PC-3 (cell line): Measurements from ENCODE around the gene FGF23. TPM values are rescaled to one million over a fixed set of nuclear protein-coding genes. Genes with fewer than 3 reads are reported as not detected.
"Not testable (repeated sequence)": the region's sequence is repeated elsewhere in the genome, so short reads cannot be mapped to it uniquely, and the experiment has no call there.

Experiments used
- ATAC-seq: fragments of 200-7000 bp; cut with Tn5 transposase; 2 replicates; pipeline ENCODE4 v1.9.1; 2020; ENCODE audit warnings: mild to moderate bottlenecking, moderate library complexity
- BruUV-seq: library from RNA; stranded (reverse); fragments of 400-500 nt; replicated peaks from 2 replicates; lab custom pipeline; 2021; lab: Mats Ljungman, UMichigan
- CTCF ChIA-PET: fragments of 300-600 bp; sonication (Branson Sonifier 250); formaldehyde crosslinking; loops from one replicate; lab custom pipeline; 2022; ENCODE audit warnings: antibody characterized with exemption; lab: Charles Lee
- POLR2A ChIA-PET: fragments of 300-600 bp; sonication (Branson Sonifier 250); formaldehyde crosslinking; loops from one replicate; lab custom pipeline; 2022; ENCODE audit warnings: antibody characterized with exemption; ENCODE audit not compliant: unreplicated experiment; lab: Charles Lee
- DNase-seq: peaks from one replicate; pipeline ENCODE4 v3.0.0-alpha.2; 2015
- H2AFZ ChIP-seq: fragments of 300-600 bp; sonication (generic); 2 replicates; pipeline ENCODE4 v1.6.0; 2016; ENCODE audit warnings: antibody characterized with exemption, low read length
- H3F3A ChIP-seq: fragments of 300-600 bp; sonication (generic); one replicate; pipeline ENCODE4 v1.6.0; 2017; ENCODE audit warnings: antibody characterized with exemption, low read length, control low read depth, mild to moderate bottlenecking; ENCODE audit not compliant: unreplicated experiment
- H3K27ac ChIP-seq: fragments of 300-600 bp; sonication (generic); 2 replicates; pipeline ENCODE4 v1.5.1; 2016; ENCODE audit warnings: mild to moderate bottlenecking, low read length
- H3K27me3 ChIP-seq: fragments of 300-600 bp; sonication (generic); 2 replicates; pipeline ENCODE4 v1.6.1; 2016; ENCODE audit warnings: low read length, mixed read lengths
- H3K36me3 ChIP-seq: fragments of 300-600 bp; sonication (generic); 2 replicates; pipeline ENCODE4 v1.6.1; 2016; ENCODE audit warnings: low read depth, mixed run types, low read length, mixed read lengths
- H3K4me1 ChIP-seq: fragments of 300-600 bp; sonication (generic); 2 replicates; pipeline ENCODE4 v1.5.1; 2016; ENCODE audit warnings: low read length; ENCODE audit not compliant: insufficient read depth
- H3K4me2 ChIP-seq: fragments of 300-600 bp; sonication (generic); 2 replicates; pipeline ENCODE4 v1.6.0; 2016; ENCODE audit warnings: low read length
- H3K4me3 ChIP-seq: fragments of 300-600 bp; sonication (generic); 2 replicates; pipeline ENCODE4 v1.5.1; 2016; ENCODE audit warnings: mild to moderate bottlenecking, low read length, mixed read lengths
- H3K79me2 ChIP-seq: fragments of 300-600 bp; sonication (generic); 2 replicates; pipeline ENCODE4 v1.6.1; 2017; ENCODE audit warnings: low read length, mixed read lengths
- H3K9ac ChIP-seq: fragments of 300-600 bp; sonication (generic); 2 replicates; pipeline ENCODE4 v1.6.0; 2016; ENCODE audit warnings: mild to moderate bottlenecking, low read length
- H3K9me2 ChIP-seq: fragments of 300-600 bp; sonication (generic); replicated peaks from 2 replicates; pipeline ENCODE4 v1.6.1; 2016; ENCODE audit warnings: mixed run types, low read length, mixed read lengths
- H3K9me3 ChIP-seq: fragments of 300-600 bp; sonication (generic); 2 replicates; pipeline ENCODE4 v1.6.1; 2016; ENCODE audit warnings: low read length, mixed read lengths
- H4K20me1 ChIP-seq: fragments of 300-600 bp; sonication (generic); 2 replicates; pipeline ENCODE4 v1.6.1; 2016; ENCODE audit warnings: low read length, mixed read lengths
- EZH2 ChIP-seq: fragments of 300-600 bp; sonication (generic); IDR thresholded peaks from one replicate; pipeline ENCODE4 v1.6.1; 2017; ENCODE audit warnings: antibody characterized with exemption, mild to moderate bottlenecking, low read length; ENCODE audit not compliant: unreplicated experiment
- EZH2phosphoT487 ChIP-seq: fragments of 300-600 bp; sonication (generic); IDR thresholded peaks from 2 replicates; pipeline ENCODE4 v1.6.1; 2018; ENCODE audit warnings: mild to moderate bottlenecking, antibody characterized with exemption, low read length, borderline replicate concordance
- intact Hi-C: fragments of 100-400 bp; cut with micrococcal nuclease; formaldehyde crosslinking; loops from 2 replicates; pipeline ENCODE4 v1.9.0; 2023
- total RNA-seq: library from RNA; depleted of rRNA; stranded (reverse); fragments of >200 nt; gene quantifications from 2 replicates; pipeline ENCODE4 v1.2.3, GENCODE V29; 2014
- TF ChIP-seq, protein P1 (sequence below): fragments of 300-600 bp; sonication (generic); conservative IDR thresholded peaks from 2 replicates; pipeline ENCODE4 v1.5.1; 2017; ENCODE audit warnings: antibody characterized with exemption, low read depth, mild to moderate bottlenecking, low read length

FGF23 gene
- total RNA-seq, 1 experiment from 2014 or later: not detected

DNA sequence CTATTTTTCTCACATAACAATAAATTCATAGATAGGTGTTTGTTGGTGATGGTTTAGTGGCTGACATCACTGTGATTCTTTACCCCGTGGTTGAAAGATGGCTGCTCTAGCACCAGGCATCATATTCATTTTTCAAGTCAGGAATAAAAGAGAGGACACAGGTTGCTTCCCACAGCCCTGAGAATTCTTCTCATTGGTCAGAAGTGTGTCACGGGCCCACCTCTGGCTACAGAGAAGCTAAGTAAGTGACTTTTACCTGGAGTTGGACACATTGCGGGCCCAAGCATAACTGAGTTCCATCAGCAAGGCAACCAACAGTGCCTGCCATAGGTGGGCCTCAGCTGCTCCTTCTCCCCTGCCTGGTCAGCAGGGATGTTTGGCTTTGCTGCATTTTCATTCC lies 27.6 kb upstream of the FGF23 start:
- no peaks in the 10 kb centered on the region for H4K20me1 ChIP-seq
- DNase-seq (no peak), ATAC-seq (no peak)
- no peaks in the 10 kb centered on the region for H3K79me2 ChIP-seq
- intact Hi-C loops: no loop called here
- H3F3A ChIP-seq: no peaks in the 10 kb centered on the region
- no peak overlapping the region for H3K9ac ChIP-seq
- no peak overlapping the region for H3K4me2 ChIP-seq
- H3K27me3 ChIP-seq: peaks cover 60% of the 10 kb centered on the region
- H2AFZ ChIP-seq: no peak overlapping the region
- no peaks in the 10 kb centered on the region for H3K36me3 ChIP-seq
- H3K9me2 ChIP-seq: no peaks in the 10 kb centered on the region
- H3K4me1 ChIP-seq: no peaks in the 10 kb centered on the region
- H3K9me3 ChIP-seq: no peaks in the 10 kb centered on the region
- no peak overlapping the region for H3K4me3 ChIP-seq
- no peak for TF ChIP-seq EZH2
- TF ChIP-seq, protein P1, sequence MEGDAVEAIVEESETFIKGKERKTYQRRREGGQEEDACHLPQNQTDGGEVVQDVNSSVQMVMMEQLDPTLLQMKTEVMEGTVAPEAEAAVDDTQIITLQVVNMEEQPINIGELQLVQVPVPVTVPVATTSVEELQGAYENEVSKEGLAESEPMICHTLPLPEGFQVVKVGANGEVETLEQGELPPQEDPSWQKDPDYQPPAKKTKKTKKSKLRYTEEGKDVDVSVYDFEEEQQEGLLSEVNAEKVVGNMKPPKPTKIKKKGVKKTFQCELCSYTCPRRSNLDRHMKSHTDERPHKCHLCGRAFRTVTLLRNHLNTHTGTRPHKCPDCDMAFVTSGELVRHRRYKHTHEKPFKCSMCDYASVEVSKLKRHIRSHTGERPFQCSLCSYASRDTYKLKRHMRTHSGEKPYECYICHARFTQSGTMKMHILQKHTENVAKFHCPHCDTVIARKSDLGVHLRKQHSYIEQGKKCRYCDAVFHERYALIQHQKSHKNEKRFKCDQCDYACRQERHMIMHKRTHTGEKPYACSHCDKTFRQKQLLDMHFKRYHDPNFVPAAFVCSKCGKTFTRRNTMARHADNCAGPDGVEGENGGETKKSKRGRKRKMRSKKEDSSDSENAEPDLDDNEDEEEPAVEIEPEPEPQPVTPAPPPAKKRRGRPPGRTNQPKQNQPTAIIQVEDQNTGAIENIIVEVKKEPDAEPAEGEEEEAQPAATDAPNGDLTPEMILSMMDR: no peak
- TF ChIP-seq EZH2phosphoT487: no peak
- H3K27ac ChIP-seq: no peak overlapping the region
- CTCF ChIA-PET: no interaction called here
- POLR2A ChIA-PET: no interaction called here
- BruUV-seq: no TSS peak

DNA sequence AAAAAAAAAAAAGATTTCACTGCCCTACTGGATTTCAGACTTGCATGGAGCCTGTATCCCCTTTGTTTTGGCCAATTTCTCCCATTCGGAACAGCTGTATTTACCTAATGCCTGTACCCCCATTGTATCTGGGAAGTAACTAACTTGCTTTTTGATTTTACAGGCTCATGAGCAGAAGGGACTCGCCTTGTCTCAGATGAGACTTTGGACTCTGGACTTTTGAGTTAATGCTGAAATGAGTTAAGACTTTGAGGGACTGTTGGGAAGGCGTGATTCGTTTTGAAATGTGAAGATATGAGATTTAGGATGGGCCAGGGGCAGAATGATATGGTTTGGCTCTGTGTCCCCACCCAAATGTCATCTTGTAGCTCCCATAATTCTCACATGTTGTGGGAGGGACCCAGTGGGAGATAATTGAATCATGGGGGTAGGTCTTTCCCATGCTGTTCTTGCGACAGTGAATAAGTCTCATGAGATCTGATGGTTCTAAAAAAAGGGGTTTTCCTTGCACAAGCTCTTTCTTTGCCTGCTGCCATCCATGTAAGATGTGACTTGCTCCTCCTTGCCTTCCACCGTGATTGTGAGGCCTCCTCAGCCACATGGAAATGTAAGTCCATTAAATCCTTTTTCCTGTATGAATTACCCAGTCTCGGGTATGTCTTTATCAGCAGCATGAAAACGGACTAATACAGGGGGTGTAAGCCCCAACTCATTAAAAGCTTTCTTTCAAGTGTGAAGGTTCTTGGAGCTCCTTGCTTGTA lies 25.5 kb upstream of the FGF23 start:
- H3K9ac ChIP-seq, H3F3A ChIP-seq, H3K9me2 ChIP-seq, H3K27ac ChIP-seq, CTCF ChIA-PET, BruUV-seq, H4K20me1 ChIP-seq, H3K79me2 ChIP-seq, H3K4me2 ChIP-seq, H3K36me3 ChIP-seq, ATAC-seq, DNase-seq, H2AFZ ChIP-seq, H3K4me1 ChIP-seq, POLR2A ChIA-PET, H3K4me3 ChIP-seq, intact Hi-C loops, H3K9me3 ChIP-seq: not testable (repeated sequence)
- H3K27me3 ChIP-seq: peaks cover 59% of the 10 kb centered on the region

DNA sequence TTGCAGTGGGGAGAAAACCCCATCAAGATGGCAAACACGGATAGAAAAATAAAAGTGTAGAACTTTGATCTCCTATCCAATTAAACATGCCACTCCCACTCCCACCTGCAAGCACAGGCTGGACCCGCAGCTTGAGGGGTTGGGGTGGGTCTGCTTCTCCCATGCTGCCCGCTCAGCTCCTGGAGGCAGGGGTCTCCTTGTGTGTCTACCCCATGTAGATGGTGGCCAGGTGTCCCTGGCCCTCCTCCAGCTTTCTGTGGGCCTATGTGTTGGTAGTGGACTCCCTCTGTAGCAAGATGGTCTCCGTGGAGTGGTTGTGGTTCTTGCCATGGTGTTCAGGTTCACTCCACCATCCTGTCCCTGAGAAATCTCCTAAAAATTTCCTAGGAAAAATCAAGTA lies 23.5 kb upstream of the FGF23 start:
- no peak overlapping the region for H2AFZ ChIP-seq
- TF ChIP-seq EZH2phosphoT487 (no peak), EZH2 (no peak)
- TF ChIP-seq, protein P1: no peak
- H3K9ac ChIP-seq: no peak overlapping the region
- H3K79me2 ChIP-seq: no peaks in the 10 kb centered on the region
- H3K36me3 ChIP-seq: no peaks in the 10 kb centered on the region
- no peak overlapping the region for H3K4me2 ChIP-seq
- no peaks in the 10 kb centered on the region for H3F3A ChIP-seq
- no peaks in the 10 kb centered on the region for H3K9me2 ChIP-seq
- no peaks in the 10 kb centered on the region for H4K20me1 ChIP-seq
- intact Hi-C loops: no loop called here
- no TSS peak for BruUV-seq
- ATAC-seq (no peak), DNase-seq (no peak)
- POLR2A ChIA-PET: no interaction called here
- CTCF ChIA-PET: no interaction called here
- no peak overlapping the region for H3K27ac ChIP-seq
- H3K4me3 ChIP-seq: no peak overlapping the region
- no peaks in the 10 kb centered on the region for H3K4me1 ChIP-seq
- H3K9me3 ChIP-seq: no peaks in the 10 kb centered on the region
- H3K27me3 ChIP-seq: peaks cover 55% of the 10 kb centered on the region
